Cardiac muscle cell (in vitro differentiated cells and primary cell): ENCODE measurements around the gene GRAMD4. TPM values are rescaled to one million over a fixed set of nuclear protein-coding genes. Genes with fewer than 3 reads are reported as not detected.

Source experiments
- DNase-seq, 2 donors: peaks; one replicate each; pipeline versions ENCODE4 v3.0.0 to v3.0.0-alpha.2; 2010 to 2017; ENCODE audit warnings: low read depth in 1 of 2, low spot score in 1 of 2
- H3K27ac ChIP-seq: fragments of 200-600 bp; sonication (generic); 2 replicates; pipeline ENCODE4 v1.5.1; 2016
- H3K27me3 ChIP-seq: fragments of 200-600 bp; sonication (generic); 2 replicates; pipeline ENCODE4 v1.6.0; 2016; ENCODE audit warnings: control low read depth
- H3K36me3 ChIP-seq: fragments of 200-600 bp; sonication (generic); 2 replicates; pipeline ENCODE4 v1.5.1; 2016; ENCODE audit warnings: control low read depth
- H3K4me1 ChIP-seq: fragments of 200-600 bp; sonication (generic); 2 replicates; pipeline ENCODE4 v1.8.1; 2017; ENCODE audit warnings: low read depth, mild to moderate bottlenecking, mixed run types
- H3K4me3 ChIP-seq: fragments of 200-600 bp; sonication (generic); 2 replicates; pipeline ENCODE4 v1.5.1; 2016; ENCODE audit warnings: mild to moderate bottlenecking
- H3K9me3 ChIP-seq: fragments of 200-600 bp; sonication (generic); 2 replicates; pipeline ENCODE4 v1.5.1; 2017; ENCODE audit warnings: low read depth, mild to moderate bottlenecking, control low read depth
- CTCF ChIP-seq: IDR thresholded peaks from 2 replicates; pipeline ENCODE4 v1.5.1; 2012; ENCODE audit warnings: low read depth, mild to moderate bottlenecking, low read length
- polyA plus RNA-seq: library from polyadenylated mRNA; unstranded; fragments of >200 nt; fragmentation: Nextera tagmentation; extraction: Ambion mirVana; gene quantifications from 2 replicates; pipeline ENCODE4 v1.2.1, GENCODE V29; 2016
- total RNA-seq: library from RNA; depleted of rRNA; stranded (reverse); fragments of >200 nt; gene quantifications from 2 replicates; pipeline ENCODE4 v1.2.3, GENCODE V29; 2016

GRAMD4 gene
- total and polyA plus RNA-seq, 2 experiments from 2014 or later, result 49.3 to 51.8 TPM

GRCh38 chr22:46665151-46665695 is 45.0 kb downstream of the GRAMD4 start:
- H3K27me3 ChIP-seq, result no peaks in the 10 kb centered on the region
- no peaks in the 10 kb centered on the region for H3K9me3 ChIP-seq
- H3K4me1 ChIP-seq, result peaks cover 23% of the 10 kb centered on the region
- H3K4me3 ChIP-seq, result no peak overlapping the region
- no peak for DNase-seq
- no peak for TF ChIP-seq CTCF
- H3K27ac ChIP-seq, result no peak overlapping the region
- peaks cover 19% of the 10 kb centered on the region for H3K36me3 ChIP-seq

- Histone ChIP-seq H3K4me3 (no peak overlapping the region), H3K27ac (no peak overlapping the region), H3K36me3 (peaks cover 19% of the 10 kb centered on the region), H3K27me3 (no peaks in the 10 kb centered on the region), H3K4me1 (peaks cover 19% of the 10 kb centered on the region), H3K9me3 (no peaks in the 10 kb centered on the region)
- no peak for DNase-seq
- no peak for TF ChIP-seq CTCF
Observed at GRCh38 chr22:46665751-46666280, 45.6 kb downstream of the GRAMD4 start.

GRCh38 chr22:46666577-46667244 is 46.5 kb downstream of the GRAMD4 start:
- no peaks in the 10 kb centered on the region for H3K27me3 ChIP-seq
- H3K27ac ChIP-seq, result no peak overlapping the region
- DNase-seq, result no peak
- H3K36me3 ChIP-seq, result peaks cover 19% of the 10 kb centered on the region
- TF ChIP-seq CTCF, result no peak
- no peaks in the 10 kb centered on the region for H3K9me3 ChIP-seq
- H3K4me1 ChIP-seq, result peaks cover 11% of the 10 kb centered on the region
- no peak overlapping the region for H3K4me3 ChIP-seq

GRCh38 chr22:46667245-46667623 is 47.0 kb downstream of the GRAMD4 start:
- no peak for TF ChIP-seq CTCF
- DNase-seq, result no peak
- peaks cover 19% of the 10 kb centered on the region for H3K36me3 ChIP-seq
- no peaks in the 10 kb centered on the region for H3K9me3 ChIP-seq
- peaks cover 9% of the 10 kb centered on the region for H3K4me1 ChIP-seq
- H3K27me3 ChIP-seq, result no peaks in the 10 kb centered on the region
- H3K4me3 ChIP-seq, result no peak overlapping the region
- H3K27ac ChIP-seq, result no peak overlapping the region

- no peak overlapping the region for H3K4me3 ChIP-seq
- peaks cover 19% of the 10 kb centered on the region for H3K36me3 ChIP-seq
- no peak overlapping the region for H3K27ac ChIP-seq
- DNase-seq, result no peak
- peaks cover 4% of the 10 kb centered on the region for H3K4me1 ChIP-seq
- H3K9me3 ChIP-seq, result no peaks in the 10 kb centered on the region
- no peak for TF ChIP-seq CTCF
- H3K27me3 ChIP-seq, result no peaks in the 10 kb centered on the region
Observed at GRCh38 chr22:46668116-46668515, 47.9 kb downstream of the GRAMD4 start.
